UCSD-AML1 (cell line): ENCODE results near the gene SORL1.
"Not testable (repeated sequence)": the region's sequence is repeated elsewhere in the genome, so short reads cannot be mapped to it uniquely, and the experiment has no call there.

Experiments
- DNase-seq: peaks from one replicate; lab custom pipeline; 2025; ENCODE audit not compliant: unreplicated experiment; lab: John Stamatoyannopoulos, UW

SORL1 gene

GRCh38 chr11:121561240-121561639 lies 109.1 kb downstream of the SORL1 start:
- DNase-seq: no peak

- DNase-seq: no peak
Observed at GRCh38 chr11:121561716-121562115, 109.6 kb downstream of the SORL1 start.

DNA sequence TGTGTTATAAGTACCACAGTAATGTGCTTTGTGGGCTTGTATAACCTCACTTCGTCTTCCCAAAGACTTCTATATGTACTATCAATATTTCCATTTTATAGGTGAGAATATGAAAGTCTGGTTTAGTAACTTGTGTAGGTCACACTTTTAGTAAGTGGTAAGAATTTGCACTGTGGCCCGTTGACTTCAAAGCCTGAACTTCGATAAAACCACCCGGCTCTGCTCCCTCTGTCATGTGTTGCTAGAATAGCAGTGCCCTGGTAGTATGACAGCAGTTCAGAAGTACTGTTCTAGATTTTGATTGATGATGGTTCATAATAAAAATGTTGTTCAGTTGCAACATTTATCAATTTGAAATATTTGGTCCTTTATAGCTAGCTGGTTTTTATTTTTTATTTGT lies 110.9 kb downstream of the SORL1 start:
- no peak for DNase-seq

- DNase-seq: no peak
Observed at GRCh38 chr11:121563900-121564822, 112.0 kb downstream of the SORL1 start.

- no peak for DNase-seq
Observed at GRCh38 chr11:121564948-121565684, 113.0 kb downstream of the SORL1 start.

GRCh38 chr11:121566279-121567168 lies 114.4 kb downstream of the SORL1 start:
- DNase-seq: no peak

GRCh38 chr11:121567995-121568394 lies 115.9 kb downstream of the SORL1 start:
- no peak for DNase-seq

- DNase-seq: not testable (repeated sequence)
Observed at GRCh38 chr11:121569332-121570299, 117.5 kb downstream of the SORL1 start.

DNA sequence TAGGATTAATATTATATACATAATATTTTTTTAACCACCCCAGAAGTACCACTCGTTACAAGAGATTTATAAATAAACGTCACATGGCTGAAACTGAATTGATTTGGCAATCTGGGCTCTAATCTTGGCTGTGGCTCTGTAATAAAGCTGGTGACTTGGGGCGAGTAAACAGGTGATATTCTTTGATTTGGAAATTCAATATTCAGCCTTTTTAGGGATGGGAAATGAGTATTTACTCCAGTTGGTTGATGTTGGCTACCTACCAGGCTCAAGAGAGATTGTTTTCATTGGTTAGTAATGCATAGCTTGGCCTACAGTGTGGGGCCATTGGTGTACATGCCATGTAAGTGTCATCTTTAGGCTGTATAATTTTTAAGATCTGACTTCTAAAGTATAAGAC lies 118.3 kb downstream of the SORL1 start:
- DNase-seq: no peak

GRCh38 chr11:121571506-121571905 lies 119.4 kb downstream of the SORL1 start:
- DNase-seq: no peak

DNA sequence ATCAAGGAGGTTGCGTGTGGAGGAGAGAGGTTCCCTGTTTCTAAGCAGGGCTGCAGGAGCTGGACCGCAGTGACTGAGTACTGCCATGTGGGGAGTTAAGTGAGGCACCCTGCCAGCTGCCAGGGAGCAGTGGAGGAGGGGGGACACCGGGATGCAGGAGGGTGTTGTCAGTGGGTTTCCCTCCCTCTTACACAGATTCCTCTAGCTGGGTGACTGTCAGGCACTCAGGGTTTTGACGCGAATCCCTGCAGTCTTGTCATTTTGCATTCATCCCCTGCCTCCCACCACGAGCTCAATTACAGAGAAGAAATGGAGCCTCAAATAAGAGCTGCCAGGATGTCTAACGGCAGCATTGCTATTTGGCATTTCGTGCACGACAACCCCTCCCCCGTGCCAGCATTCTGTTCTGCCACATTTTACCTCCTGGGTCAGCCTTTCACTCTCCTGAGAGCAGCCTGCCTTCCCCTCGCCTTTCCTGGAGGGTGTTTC lies 120.5 kb downstream of the SORL1 start:
- no peak for DNase-seq

- no peak for DNase-seq
Observed at GRCh38 chr11:121574801-121575200, 122.7 kb downstream of the SORL1 start.

DNA sequence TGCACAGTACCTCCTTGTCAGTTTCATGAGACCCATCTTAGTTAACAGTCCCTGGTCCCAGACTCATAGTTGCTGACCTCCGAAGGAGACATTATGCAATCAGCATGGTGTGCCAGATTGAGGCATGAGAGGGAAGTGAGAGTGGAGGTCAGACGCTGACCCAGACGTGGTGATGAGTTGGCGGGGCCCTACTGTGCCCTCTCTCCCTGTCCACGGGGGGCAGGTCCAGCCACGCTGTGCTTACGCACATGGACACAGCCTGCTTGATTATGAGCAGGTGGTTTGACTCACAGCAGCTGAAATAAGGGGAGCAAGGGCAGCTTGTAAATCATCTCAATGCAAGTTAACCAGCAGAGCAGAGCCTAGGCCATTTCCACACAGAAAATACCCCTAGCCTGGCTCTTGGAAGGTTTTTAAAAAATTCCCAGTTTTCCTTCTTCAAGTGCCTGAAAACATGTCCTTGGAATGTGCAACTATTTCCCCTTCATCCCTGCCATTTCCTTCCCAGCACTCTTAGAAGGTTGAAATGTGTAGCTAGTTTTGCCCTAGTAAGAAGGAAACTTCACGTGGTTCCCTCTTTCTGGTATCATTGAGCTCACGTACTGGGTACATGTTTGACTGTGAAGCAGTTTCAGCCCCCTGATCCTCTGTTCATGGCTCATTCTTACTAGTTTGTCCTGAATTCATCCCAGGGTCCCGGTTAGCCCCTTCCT lies 123.3 kb downstream of the SORL1 start:
- no peak for DNase-seq

DNA sequence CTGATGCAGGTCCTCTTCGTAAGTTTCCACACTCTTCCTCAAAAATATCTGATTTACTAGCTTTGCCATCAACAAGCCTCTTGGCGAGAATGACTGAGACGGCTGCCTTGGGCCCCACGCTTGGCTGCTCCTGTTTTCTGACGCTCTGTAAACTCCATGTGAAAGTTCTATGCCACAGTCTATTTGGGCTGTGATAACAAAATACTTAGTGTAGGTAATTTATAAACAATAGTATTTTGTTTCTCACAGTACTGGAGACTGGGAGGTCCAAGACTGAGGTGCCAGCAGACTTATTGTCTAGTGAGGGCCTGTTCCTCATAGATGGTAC lies 123.8 kb downstream of the SORL1 start:
- no peak for DNase-seq

DNA sequence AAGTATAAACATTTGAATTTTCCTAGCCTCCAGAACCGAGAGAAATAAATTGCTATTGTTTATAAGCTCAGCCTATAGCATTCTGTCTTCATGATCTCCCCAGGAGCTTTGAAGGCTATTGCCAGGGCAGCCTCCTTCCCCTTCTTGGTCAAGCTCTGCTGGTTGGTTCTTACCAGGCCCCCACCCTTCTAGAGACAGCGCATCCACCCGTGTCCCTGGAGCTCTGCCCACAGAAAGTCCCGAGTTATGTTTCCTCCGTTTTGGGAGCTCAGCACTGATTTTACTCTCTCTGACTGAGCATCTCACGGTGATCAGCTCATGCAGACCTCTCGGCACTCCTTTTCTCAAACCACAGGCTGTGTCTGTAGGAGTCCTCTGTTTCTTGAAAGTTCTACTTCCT lies 124.4 kb downstream of the SORL1 start:
- no peak for DNase-seq

DNA sequence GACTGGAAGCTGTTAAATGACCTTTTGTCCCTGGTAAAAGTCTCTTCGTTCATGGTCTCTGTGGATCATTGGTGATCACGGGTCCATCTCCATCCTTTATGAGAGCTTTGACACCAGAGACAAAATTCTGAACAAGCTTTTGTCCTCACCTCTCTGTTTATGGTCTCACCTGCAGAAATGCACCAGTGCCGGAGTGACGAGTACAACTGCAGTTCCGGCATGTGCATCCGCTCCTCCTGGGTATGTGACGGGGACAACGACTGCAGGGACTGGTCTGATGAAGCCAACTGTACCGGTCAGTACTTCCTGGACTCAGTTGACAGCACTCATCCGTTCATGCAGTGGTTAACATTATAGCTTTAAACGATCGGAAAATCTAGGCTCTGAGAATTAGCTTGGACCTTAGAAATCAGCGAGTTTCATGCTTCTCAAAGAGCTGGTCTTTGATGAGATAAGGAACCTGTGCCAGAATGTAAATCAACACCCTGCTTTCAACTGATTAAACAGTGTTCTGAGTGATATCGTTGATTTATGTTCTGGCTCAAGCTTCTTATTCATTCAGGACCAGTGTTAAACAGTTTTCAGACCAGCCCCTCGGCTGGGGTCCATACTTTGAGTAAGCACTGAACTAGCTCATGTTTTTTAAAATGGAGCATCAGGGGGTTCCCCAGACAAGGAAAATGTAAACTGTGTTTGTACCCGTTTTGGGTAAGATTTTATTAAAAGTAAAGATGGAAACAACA lies 125.2 kb downstream of the SORL1 start:
- no peak for DNase-seq

- no peak for DNase-seq
Observed at GRCh38 chr11:121578251-121578976, 126.3 kb downstream of the SORL1 start.

GRCh38 chr11:121580154-121580553 lies 128.0 kb downstream of the SORL1 start:
- DNase-seq: no peak
